ENCODE measurements around the gene KRTAP5-7. TPM values are rescaled to one million over a fixed set of nuclear protein-coding genes. Genes with fewer than 3 reads are reported as not detected.

KRTAP5-7 gene
- total RNA-seq, 6 experiments from 2014 or later = not detected

- Mint-ChIP-seq H3K27ac (no peak overlapping the region), H3K4me1 (ENCODE audit: low read depth) (no peaks in the 10 kb centered on the region), H3K9me3 (no peaks in the 10 kb centered on the region), H3K36me3 (ENCODE audit: low read depth) (no peaks in the 10 kb centered on the region), H3K4me3 (no peak overlapping the region), H3K27me3 (ENCODE audit: insufficient read depth) (peaks cover 13% of the 10 kb centered on the region)
- TF ChIP-seq, protein P1, sequence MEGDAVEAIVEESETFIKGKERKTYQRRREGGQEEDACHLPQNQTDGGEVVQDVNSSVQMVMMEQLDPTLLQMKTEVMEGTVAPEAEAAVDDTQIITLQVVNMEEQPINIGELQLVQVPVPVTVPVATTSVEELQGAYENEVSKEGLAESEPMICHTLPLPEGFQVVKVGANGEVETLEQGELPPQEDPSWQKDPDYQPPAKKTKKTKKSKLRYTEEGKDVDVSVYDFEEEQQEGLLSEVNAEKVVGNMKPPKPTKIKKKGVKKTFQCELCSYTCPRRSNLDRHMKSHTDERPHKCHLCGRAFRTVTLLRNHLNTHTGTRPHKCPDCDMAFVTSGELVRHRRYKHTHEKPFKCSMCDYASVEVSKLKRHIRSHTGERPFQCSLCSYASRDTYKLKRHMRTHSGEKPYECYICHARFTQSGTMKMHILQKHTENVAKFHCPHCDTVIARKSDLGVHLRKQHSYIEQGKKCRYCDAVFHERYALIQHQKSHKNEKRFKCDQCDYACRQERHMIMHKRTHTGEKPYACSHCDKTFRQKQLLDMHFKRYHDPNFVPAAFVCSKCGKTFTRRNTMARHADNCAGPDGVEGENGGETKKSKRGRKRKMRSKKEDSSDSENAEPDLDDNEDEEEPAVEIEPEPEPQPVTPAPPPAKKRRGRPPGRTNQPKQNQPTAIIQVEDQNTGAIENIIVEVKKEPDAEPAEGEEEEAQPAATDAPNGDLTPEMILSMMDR (IDR thresholded peaks at IDR 0.05) = no peak
- no peak for DNase-seq
These were observed 24.6 kb downstream of the KRTAP5-7 start for GRCh38 chr11:71551711-71552110.

- H3K4me1 Mint-ChIP-seq (ENCODE audit: low read depth) = no peaks in the 10 kb centered on the region
- H3K27me3 Mint-ChIP-seq (ENCODE audit: insufficient read depth) = peaks cover 14% of the 10 kb centered on the region
- H3K4me3 Mint-ChIP-seq = no peak overlapping the region
- no peaks in the 10 kb centered on the region for H3K9me3 Mint-ChIP-seq
- no peaks in the 10 kb centered on the region for H3K36me3 Mint-ChIP-seq (ENCODE audit: low read depth)
- no peak for DNase-seq
- no peak overlapping the region for H3K27ac Mint-ChIP-seq
- TF ChIP-seq, protein P1 (IDR thresholded peaks at IDR 0.05) = no peak
These were observed 27.9 kb downstream of the KRTAP5-7 start for GRCh38 chr11:71554996-71555395.

- no peak for DNase-seq
- Mint-ChIP-seq H3K36me3 (ENCODE audit: low read depth) (no peaks in the 10 kb centered on the region), H3K9me3 (no peaks in the 10 kb centered on the region), H3K4me3 (no peak overlapping the region), H3K27ac (no peak overlapping the region), H3K27me3 (ENCODE audit: insufficient read depth) (peaks cover 12% of the 10 kb centered on the region), H3K4me1 (ENCODE audit: low read depth) (no peaks in the 10 kb centered on the region)
- TF ChIP-seq, protein P1 (IDR thresholded peaks at IDR 0.05) = no peak
These were observed 28.4 kb downstream of the KRTAP5-7 start for GRCh38 chr11:71555508-71555907.

DNA sequence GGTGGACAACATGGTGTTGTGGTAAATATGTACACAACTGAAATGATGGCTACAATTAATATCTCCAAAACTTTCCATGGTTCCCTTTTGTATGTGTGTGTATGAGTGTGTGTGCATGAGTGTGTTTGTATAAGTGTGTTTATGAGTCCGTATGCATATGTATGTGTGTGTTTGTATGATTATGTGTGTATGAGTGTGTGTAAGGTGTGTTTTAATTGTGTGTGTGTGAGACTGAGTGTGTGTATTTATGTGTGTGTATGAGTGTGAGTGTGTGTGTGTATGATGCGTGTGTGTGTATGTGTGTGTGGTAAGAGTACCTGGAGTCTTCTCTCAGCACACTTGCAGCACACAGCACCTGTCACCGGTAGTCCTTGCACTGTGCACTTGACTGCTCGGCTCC is 29.0 kb downstream of the KRTAP5-7 start:
- H3K27me3 Mint-ChIP-seq (ENCODE audit: insufficient read depth) = peaks cover 10% of the 10 kb centered on the region

GRCh38 chr11:71557257-71557656 is 30.2 kb downstream of the KRTAP5-7 start:
- Mint-ChIP-seq H3K4me3 (no peak overlapping the region), H3K9me3 (no peaks in the 10 kb centered on the region; the same call in 1 of the 2 replicates), H3K4me1 (ENCODE audit: low read depth) (no peaks in the 10 kb centered on the region), H3K36me3 (ENCODE audit: low read depth) (no peaks in the 10 kb centered on the region), H3K27ac (no peak overlapping the region), H3K27me3 (ENCODE audit: insufficient read depth) (peaks cover 10% of the 10 kb centered on the region)
- TF ChIP-seq, protein P1 (IDR thresholded peaks at IDR 0.05) = no peak
- DNase-seq = no peak

More for the DNA sequence above, 29.0 kb downstream of the KRTAP5-7 start:
- no peak for DNase-seq
- Mint-ChIP-seq H3K4me1 (ENCODE audit: low read depth) (no peaks in the 10 kb centered on the region), H3K27ac (no peak overlapping the region), H3K4me3 (no peak overlapping the region), H3K9me3 (no peaks in the 10 kb centered on the region), H3K36me3 (ENCODE audit: low read depth) (no peaks in the 10 kb centered on the region)
- TF ChIP-seq, protein P1 (IDR thresholded peaks at IDR 0.05) = no peak

- Mint-ChIP-seq H3K4me3 (no peak overlapping the region), H3K27ac (no peak overlapping the region), H3K4me1 (ENCODE audit: low read depth) (peaks cover 9% of the 10 kb centered on the region), H3K36me3 (ENCODE audit: low read depth) (no peaks in the 10 kb centered on the region), H3K9me3 (no peaks in the 10 kb centered on the region; the same call in 1 of the 2 replicates), H3K27me3 (ENCODE audit: insufficient read depth) (peaks cover 17% of the 10 kb centered on the region)
- no peak for DNase-seq
- TF ChIP-seq, protein P1 (IDR thresholded peaks at IDR 0.05) = no peak
These were observed 31.9 kb downstream of the KRTAP5-7 start for GRCh38 chr11:71558996-71559395.
